ENCODE results near the gene PTCH1.

Gene PTCH1

GRCh38 chr9:95437559-95437958 is 79.2 kb downstream of the PTCH1 start:
- no peak for DNase-seq

DNA sequence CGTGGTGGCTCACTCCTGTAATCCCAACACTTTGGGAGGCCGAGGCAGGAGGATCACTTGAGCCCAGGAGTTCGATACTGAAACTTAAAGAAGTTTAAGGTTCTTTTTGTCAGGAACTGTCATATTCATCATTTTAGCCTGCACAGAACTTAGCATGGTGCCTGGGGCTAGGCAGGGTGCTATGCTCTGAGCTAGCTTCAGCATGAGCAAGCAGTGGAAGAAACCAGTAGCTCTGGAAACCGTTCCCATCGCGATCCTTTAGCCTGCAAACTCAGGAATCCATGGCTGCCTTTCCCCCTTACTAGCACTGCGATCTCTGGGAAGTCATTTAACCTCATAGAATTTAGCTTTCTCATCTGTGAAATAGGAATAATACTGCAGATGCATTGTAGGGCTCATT is 80.4 kb downstream of the PTCH1 start:
- DNase-seq = no peak

- DNase-seq = no peak
These were observed 81.6 kb downstream of the PTCH1 start for GRCh38 chr9:95435074-95435728.

GRCh38 chr9:95434116-95435073 is 82.4 kb downstream of the PTCH1 start:
- DNase-seq = no peak

DNA sequence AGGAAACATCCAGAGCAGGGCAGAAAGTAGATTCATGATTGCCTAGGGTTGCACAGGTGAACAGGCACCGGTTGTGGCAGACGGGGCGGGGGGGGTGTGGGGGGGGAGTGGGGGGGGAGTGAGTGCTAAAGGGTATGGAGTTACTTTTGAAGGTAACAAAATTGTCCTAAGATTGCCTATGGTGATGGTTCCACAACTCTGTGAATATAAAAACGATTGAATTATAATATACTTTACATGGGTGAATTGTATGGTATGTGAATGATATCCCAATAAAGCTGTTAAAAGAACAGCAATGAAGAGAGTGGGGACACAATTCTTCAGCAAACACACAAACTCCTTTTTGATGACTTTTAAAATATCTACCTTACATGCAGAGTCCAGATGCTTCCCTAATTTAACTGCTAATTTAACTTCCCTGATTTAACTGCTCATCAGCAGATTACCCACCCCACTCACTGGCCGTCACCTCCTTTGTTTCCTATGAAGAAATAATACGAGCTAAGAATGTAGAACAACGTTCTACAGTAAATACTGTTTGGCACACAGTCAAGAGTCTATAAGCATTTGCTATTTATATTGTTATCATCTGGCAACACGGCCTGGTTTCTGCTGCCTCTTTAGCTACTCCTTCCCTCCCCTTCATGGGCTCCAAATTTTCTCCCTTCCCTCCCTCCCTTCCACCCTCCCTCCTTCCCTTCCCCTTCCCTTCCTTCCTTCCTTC is 83.5 kb downstream of the PTCH1 start:
- no peak for DNase-seq

- DNase-seq = no peak
These were observed 85.5 kb downstream of the PTCH1 start for GRCh38 chr9:95431286-95431685.

GRCh38 chr9:95429948-95430620 is 86.7 kb downstream of the PTCH1 start:
- DNase-seq = no peak

DNA sequence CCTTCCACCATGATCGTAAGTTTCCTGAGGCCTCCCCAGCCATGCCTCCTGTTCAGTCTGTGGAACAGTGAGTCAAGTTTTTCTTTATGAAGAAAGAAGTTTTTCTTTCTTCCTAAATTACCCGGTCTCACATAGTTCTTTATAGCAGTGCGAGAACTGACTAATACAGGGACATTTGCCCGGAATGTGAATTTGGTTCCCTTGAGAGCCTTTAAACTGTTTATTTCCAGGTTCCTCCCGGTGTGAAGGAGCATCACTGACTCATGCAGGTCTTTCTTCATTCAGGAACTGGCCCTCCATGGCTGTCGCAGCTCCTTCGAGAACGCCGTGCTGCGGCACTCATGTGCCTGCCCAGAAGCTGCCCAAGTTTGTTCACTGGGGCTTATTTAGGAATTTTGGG is 87.7 kb downstream of the PTCH1 start:
- DNase-seq = no peak

- peak in 1 of 2 experiments; percentile 22 for DNase-seq
These were observed 90.7 kb downstream of the PTCH1 start for GRCh38 chr9:95425910-95426551.

DNA sequence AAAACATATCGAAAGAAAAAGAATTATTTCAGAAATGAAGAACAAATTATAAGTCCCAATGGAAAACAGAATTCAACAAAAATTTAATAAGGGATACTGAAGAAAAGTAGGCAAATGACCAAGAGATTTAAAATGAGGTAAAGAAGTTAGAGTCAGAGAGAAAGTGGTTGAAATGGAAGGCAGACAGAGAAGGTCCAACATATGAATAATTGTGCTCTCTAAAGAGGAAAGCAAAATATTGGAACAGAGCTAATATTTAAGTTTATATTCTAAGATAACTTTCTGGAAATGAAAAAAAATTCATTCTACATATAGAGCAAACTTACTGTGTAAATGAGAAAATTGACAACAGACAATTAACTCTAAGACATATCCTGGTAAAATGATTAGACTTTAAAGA is 94.1 kb downstream of the PTCH1 start:
- no peak for DNase-seq

GRCh38 chr9:95420518-95420917 is 96.3 kb downstream of the PTCH1 start:
- no peak for DNase-seq

GRCh38 chr9:95419444-95419843 is 97.3 kb downstream of the PTCH1 start:
- DNase-seq = no peak

DNA sequence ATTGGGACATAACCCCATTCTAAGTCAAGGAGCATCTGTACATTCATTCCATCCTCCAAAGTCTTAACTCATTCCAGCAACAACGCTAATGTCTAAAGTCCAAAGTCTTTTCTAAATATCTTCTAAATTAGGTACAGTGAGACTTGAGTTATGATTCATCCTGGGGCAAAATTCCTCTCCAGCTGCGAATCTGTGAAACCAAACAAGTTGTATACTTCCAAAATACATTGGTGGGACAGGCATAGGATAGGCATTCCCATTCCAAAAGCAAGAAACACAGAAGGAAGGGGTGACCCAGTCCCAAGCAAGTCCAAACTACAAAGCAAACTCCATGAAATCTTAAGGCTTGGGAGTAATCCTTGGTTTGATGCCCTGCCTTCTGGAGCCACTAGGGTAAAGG is 101.6 kb downstream of the PTCH1 start:
- no peak for DNase-seq

DNA sequence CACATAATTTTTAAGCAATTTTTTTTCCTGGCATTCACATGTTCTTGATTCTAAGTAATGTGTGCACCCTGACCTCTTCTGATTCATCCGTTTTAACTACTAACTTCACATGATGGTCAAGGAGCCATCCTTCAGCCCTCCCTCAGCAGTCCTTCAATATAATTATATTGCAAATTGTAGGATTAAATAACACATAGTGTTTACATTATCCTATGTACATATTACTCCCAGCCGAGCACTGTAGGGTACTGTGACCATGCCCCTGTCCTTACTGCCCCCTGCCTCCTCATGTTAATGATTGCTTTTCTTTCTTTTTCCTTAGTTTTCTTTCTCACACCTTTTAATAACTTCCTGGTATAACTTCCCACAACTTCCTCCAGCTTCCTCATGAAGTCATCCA is 103.0 kb downstream of the PTCH1 start:
- no peak for DNase-seq

GRCh38 chr9:95411054-95411892 is 105.5 kb downstream of the PTCH1 start:
- DNase-seq = no peak

GRCh38 chr9:95409650-95410426 is 106.9 kb downstream of the PTCH1 start:
- no peak for DNase-seq

- DNase-seq = no peak
These were observed 109.2 kb downstream of the PTCH1 start for GRCh38 chr9:95407524-95407923.

DNA sequence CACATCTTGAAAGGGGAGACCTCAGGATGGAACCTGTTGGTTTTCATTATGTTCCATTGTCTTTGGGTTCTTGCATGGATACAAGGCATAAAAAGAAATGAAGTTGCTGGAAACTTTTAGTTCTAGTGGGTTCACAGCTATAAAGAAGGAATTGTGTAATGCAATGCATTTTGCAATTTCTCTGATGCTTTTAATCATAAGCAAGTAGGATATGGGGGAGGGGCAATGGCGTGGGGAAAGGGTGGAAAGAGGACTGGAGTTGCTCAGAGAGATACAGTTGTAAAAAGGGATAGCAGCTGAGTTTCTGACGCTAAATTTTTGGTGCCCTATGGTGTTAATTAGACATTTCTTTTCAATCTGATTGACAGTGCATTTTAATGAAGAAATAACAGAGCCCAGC is 110.7 kb downstream of the PTCH1 start:
- no peak for DNase-seq

- no peak for DNase-seq
These were observed 117.5 kb downstream of the PTCH1 start for GRCh38 chr9:95399261-95399660.
